K562 (cell line): ENCODE data around the gene RGS5. TPM values are rescaled to one million over a fixed set of nuclear protein-coding genes. Genes with fewer than 3 reads are reported as not detected.

Source experiments
- ATAC-seq: fragments of 200-7000 bp; cut with Tn5 transposase; 3 replicates; pipeline ENCODE4 v1.9.1; 2020; ENCODE audit warnings: moderate library complexity
- BruUV-seq: library from RNA; stranded (reverse); fragments of 400-500 nt; replicated peaks from 2 replicates; lab custom pipeline; 2021; lab: Mats Ljungman, UMichigan
- CTCF ChIA-PET: fragments of 300-600 bp; formaldehyde crosslinking; extraction: SDS; loops from one replicate; lab custom pipeline; 2021; ENCODE audit warnings: low intra/inter-chr PET ratio; lab: Yijun Ruan, JAX
- POLR2A ChIA-PET: fragments of 300-600, 350-650 bp; sonication (Branson Sonifier 250); formaldehyde crosslinking; extraction: SDS; loops from one replicate; lab custom pipeline; 2021; ENCODE audit warnings: antibody characterized with exemption, inconsistent platforms; lab: Yijun Ruan, JAX
- DNase-seq, 4 experiments: peaks; one replicate each; pipeline versions ENCODE4 v3.0.0 to v3.0.0-alpha.2; 2011 to 2018; ENCODE audit warnings: low spot score in 3 of 4, mixed read lengths in 3 of 4; ENCODE audit errors: extremely low read depth in 1 of 4
- FAIRE-seq: peaks from 2 replicates; lab custom pipeline; 2011; peaks lifted over from hg19 to GRCh38; lab: Jason Lieb, UNC
- H2AFZ ChIP-seq: 2 replicates; pipeline ENCODE4 v1.6.0; 2011; ENCODE audit warnings: low read depth, low read length, control low read depth, inconsistent platforms
- H3K27ac ChIP-seq: fragments of 200-600 bp; 3 replicates; pipeline ENCODE4 v1.8.0; 2011; ENCODE audit warnings: low read depth, mild to moderate bottlenecking, control low read depth, inconsistent platforms, low read length, moderate library complexity, mixed read lengths; ENCODE audit errors: extremely low read depth
- H3K27me3 ChIP-seq, 2 experiments: fragments of 300-600 bp in 1 of 2; 2 replicates in 1 of 2; 3 replicates in 1 of 2; pipeline versions ENCODE4 v1.6.0 to v1.8.0; 2011; ENCODE audit warnings: inconsistent platforms in 2 of 2, low read length in 2 of 2, mild to moderate bottlenecking in 1 of 2, mixed read lengths in 1 of 2, moderate library complexity in 1 of 2; ENCODE audit not compliant: control insufficient read depth in 2 of 2, insufficient read depth in 2 of 2
- H3K36me3 ChIP-seq: fragments of 300-600 bp; 3 replicates; pipeline ENCODE4 v1.8.0; 2011; ENCODE audit warnings: mild to moderate bottlenecking, low read length, inconsistent platforms; ENCODE audit not compliant: control insufficient read depth, insufficient read depth
- H3K4me1 ChIP-seq, 2 experiments: fragments of 200-600 bp in 1 of 2; replicated peaks in 1 of 2; 2 replicates in 1 of 2; 3 replicates in 1 of 2; pipeline versions ENCODE4 v1.5.1 to v1.8.0; 2011; ENCODE audit warnings: inconsistent platforms in 2 of 2, low read length in 2 of 2, mild to moderate bottlenecking in 1 of 2, mixed read lengths in 1 of 2, moderate library complexity in 1 of 2; ENCODE audit not compliant: control insufficient read depth in 2 of 2, insufficient read depth in 2 of 2
- H3K4me2 ChIP-seq: 2 replicates; pipeline ENCODE4 v1.6.1; 2011; ENCODE audit warnings: low read length, control low read depth, inconsistent platforms, mixed read lengths; ENCODE audit not compliant: insufficient read depth
- H3K4me3 ChIP-seq: fragments of 200-600 bp; sonication (generic), shearing (Covaris generic); 2 replicates; pipeline ENCODE4 v1.5.1; 2016; ENCODE audit warnings: control low read depth, inconsistent platforms
- H3K79me2 ChIP-seq: fragments of 200-600 bp; 3 replicates; pipeline ENCODE4 v1.8.0; 2011; ENCODE audit warnings: low read length, inconsistent platforms; ENCODE audit not compliant: control insufficient read depth, insufficient read depth
- H3K9ac ChIP-seq, 2 experiments: 2 replicates each; pipeline versions ENCODE4 v1.6.0 to v1.6.1; 2011; ENCODE audit warnings: low read depth in 2 of 2, low read length in 2 of 2, control low read depth in 1 of 2, inconsistent platforms in 1 of 2, mild to moderate bottlenecking in 1 of 2, mixed read lengths in 1 of 2; ENCODE audit not compliant: insufficient read depth in 1 of 2
- H3K9me1 ChIP-seq: one replicate; pipeline ENCODE4 v1.6.0; 2011; ENCODE audit warnings: inconsistent platforms, mild to moderate bottlenecking, low read length, moderate library complexity; ENCODE audit not compliant: control insufficient read depth, insufficient read depth
- H3K9me3 ChIP-seq: replicated peaks from 2 replicates; pipeline ENCODE4 v1.5.1; 2011; ENCODE audit warnings: low read depth, low read length, inconsistent platforms; ENCODE audit not compliant: control insufficient read depth, insufficient read depth
- H4K20me1 ChIP-seq: replicated peaks from 2 replicates; pipeline ENCODE4 v1.6.1; 2011; ENCODE audit warnings: low read length, inconsistent platforms, mixed read lengths; ENCODE audit not compliant: control insufficient read depth, insufficient read depth
- CBX1 ChIP-seq: sonication (generic); IDR thresholded peaks from 2 replicates; pipeline ENCODE4 v1.6.1; 2016; ENCODE audit warnings: antibody characterized with exemption, low read depth, mild to moderate bottlenecking
- EHMT2 ChIP-seq: fragments of 450-650 bp; IDR thresholded peaks from 2 replicates; pipeline ENCODE4 v1.6.1; 2018; ENCODE audit warnings: antibody characterized with exemption
- HCFC1 ChIP-seq: IDR thresholded peaks from 2 replicates; pipeline ENCODE4 v1.6.1; 2012; ENCODE audit warnings: low read depth, low read length, improper control_type of control experiment
- HNRNPUL1 ChIP-seq: fragments of 200-400 bp; formaldehyde crosslinking; IDR thresholded peaks from 2 replicates; pipeline ENCODE4 v1.6.1; 2017; ENCODE audit warnings: low read length
- PTBP1 ChIP-seq: fragments of 200-400 bp; formaldehyde crosslinking; IDR thresholded peaks from 2 replicates; pipeline ENCODE4 v1.6.1; 2017; ENCODE audit warnings: low read depth, low read length
- SIX5 ChIP-seq, 2 experiments: IDR thresholded peaks; 2 replicates each; pipeline ENCODE4 v1.6.1; 2011; ENCODE audit warnings: low read length in 2 of 2, borderline replicate concordance in 1 of 2, low read depth in 1 of 2, mild to moderate bottlenecking in 1 of 2, moderate library complexity in 1 of 2; ENCODE audit not compliant: insufficient read depth in 1 of 2
- SRSF3 ChIP-seq: fragments of 200-400 bp; formaldehyde crosslinking; IDR thresholded peaks from 2 replicates; pipeline ENCODE4 v1.6.1; 2016; ENCODE audit warnings: mild to moderate bottlenecking, low read length, moderate library complexity; ENCODE audit not compliant: insufficient read depth
- ZNF586 ChIP-seq: fragments of 450-650 bp; formaldehyde crosslinking; conservative IDR thresholded peaks from 2 replicates; pipeline ENCODE4 v1.4.0; 2020; ENCODE audit warnings: mild to moderate bottlenecking, moderate library complexity
- WGBS: fragments of 100-300 bp; shearing (Covaris generic); methylation state at CpG from one replicate; pipeline ENCODE4 v1.1.6; 2016; ENCODE audit warnings: low coverage, mixed read lengths; ENCODE audit not compliant: insufficient coverage; ENCODE audit errors: missing lambda C conversion rate; 5-methylcytosine and 5-hydroxymethylcytosine counted together
- in situ Hi-C: fragments of 300-500 bp; cut with MboI; formaldehyde crosslinking; loops from 4 replicates; pipeline ENCODE4 v1.15.0; 2018; ENCODE audit warnings: inconsistent platforms, mixed read lengths
- intact Hi-C: fragments of 100-400 bp; cut with micrococcal nuclease; formaldehyde crosslinking; loops from 2 replicates; pipeline ENCODE4 v1.14.2; 2022
- polyA plus RNA-seq, 8 experiments: library from polyadenylated mRNA; depleted of rRNA in 4 of 8; stranded (reverse) in 5 of 8; unstranded in 3 of 8; fragments of >200 nt; fragmentation: Nextera tagmentation in 2 of 8; fragmentation: Illumina TruSeq in 1 of 8; extraction: Ambion mirVana in 2 of 8; extraction: Trizol in 1 of 8; gene quantifications; 2 replicates each; pipeline versions ENCODE4 v1.2.1 to v1.2.3, GENCODE V29; 2011 to 2014; ENCODE audit warnings: inconsistent platforms in 1 of 8, missing spikeins in 1 of 8
- total RNA-seq, 7 experiments: library from RNA; depleted of rRNA in 6 of 7; stranded (reverse); fragments of >200 nt in 6 of 7; fragmentation: Illumina TruSeq in 2 of 7; extraction: Trizol in 2 of 7; gene quantifications; 2 replicates each; pipeline versions ENCODE4 v1.2.1 to v1.2.3, GENCODE V29; 2011 to 2021; ENCODE audit warnings: low replicate concordance in 1 of 7

Gene RGS5
- total and polyA plus RNA-seq, 9 of the 15 experiments (the other 6 are each of a cell fraction or from before 2014, with no cell fraction given): 0.71 to 5.3 (median 2.4) TPM

DNA sequence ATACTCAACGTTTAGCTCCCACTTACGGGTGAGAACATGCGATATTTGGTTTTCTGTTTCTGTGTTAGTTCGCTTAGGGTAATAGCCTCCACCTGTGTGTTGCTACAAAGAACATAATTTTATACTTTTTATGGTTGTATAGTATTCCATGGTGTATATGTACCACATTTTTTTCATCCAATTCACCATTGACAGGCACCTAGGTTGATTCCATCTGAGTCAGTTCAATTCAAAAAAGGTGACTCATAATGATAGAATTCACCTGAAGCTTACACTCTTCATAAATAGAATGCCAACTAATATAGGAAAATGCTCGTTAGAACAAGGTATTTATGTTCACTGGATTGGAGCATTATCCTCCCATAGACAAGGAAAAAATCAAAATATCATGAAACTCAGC is 95.1 kb downstream of the RGS5 start (continued):
- TF ChIP-seq HNRNPUL1 (no peak), SIX5 (IDR thresholded peaks at IDR 0.05; ENCODE audit: borderline replicate concordance in 1 of 2, insufficient read depth in 1 of 2, low read depth in 1 of 2, low read length in 2 of 2) (no peak), EHMT2 (no peak)

DNA sequence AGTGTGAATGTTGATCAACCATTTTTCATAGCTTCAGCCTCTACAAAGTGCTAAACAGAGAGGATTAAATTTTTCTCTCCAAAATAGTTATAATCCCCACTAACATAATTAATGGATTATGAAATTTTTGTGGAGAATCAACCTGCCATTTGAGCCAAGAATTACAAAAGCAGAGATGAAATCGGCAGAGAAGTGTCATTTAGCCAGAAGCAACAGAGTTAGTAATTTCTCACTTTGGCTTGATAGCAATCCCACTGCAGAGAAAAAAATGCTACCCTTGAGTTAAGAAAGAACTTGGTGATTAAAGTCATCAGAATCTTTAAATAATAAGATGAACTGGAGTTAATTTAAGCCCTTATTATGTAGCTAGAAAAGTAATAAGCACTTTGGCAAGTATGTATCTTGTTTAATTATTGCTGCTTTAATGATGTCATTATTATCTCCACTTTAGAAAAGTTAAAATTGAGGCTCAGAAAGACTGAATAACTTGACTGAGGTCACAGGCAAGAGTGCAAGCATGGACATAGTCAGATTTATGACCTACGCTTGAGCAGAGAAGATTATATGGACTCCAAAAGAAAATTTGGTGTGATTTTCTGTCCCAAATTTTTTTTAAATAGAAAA is 96.2 kb downstream of the RGS5 start:
- H3K4me3 ChIP-seq: no peak overlapping the region
- no peaks in the 10 kb centered on the region for H3K27me3 ChIP-seq
- no peaks in the 10 kb centered on the region for H3K9me3 ChIP-seq
- BruUV-seq: no TSS peak
- no peaks in the 10 kb centered on the region for H3K4me1 ChIP-seq
- H3K79me2 ChIP-seq: no peaks in the 10 kb centered on the region
- no peak overlapping the region for H2AFZ ChIP-seq
- 0% methylated on average over 2 of the region's 2 CpGs for WGBS
- no peak for ATAC-seq
- H3K4me2 ChIP-seq: no peak overlapping the region
- no peak overlapping the region for H3K27ac ChIP-seq
- TF ChIP-seq SRSF3: no peak
- no peak for TF ChIP-seq PTBP1
- TF ChIP-seq CBX1: no peak
- TF ChIP-seq ZNF586 (CRISPR knock-in tag): no peak
- TF ChIP-seq HCFC1: no peak
- in situ Hi-C loops: no loop called here
- intact Hi-C loops: no loop called here
- POLR2A ChIA-PET: no interaction called here
- H3K9me1 ChIP-seq: no peaks in the 10 kb centered on the region
- no peak for FAIRE-seq
- no peak for DNase-seq
- H3K36me3 ChIP-seq: no peaks in the 10 kb centered on the region
- H3K9ac ChIP-seq: no peak overlapping the region
- CTCF ChIA-PET: interaction anchor here (0.6 kb wide), 1 partner anchor 1767 kb away, joined by 3 read pairs; no protein-coding TSS in a partner anchor
- no peaks in the 10 kb centered on the region for H4K20me1 ChIP-seq
